Measurements from ENCODE around the gene DUS2. TPM values are rescaled to one million over a fixed set of nuclear protein-coding genes. Genes with fewer than 3 reads are reported as not detected.
A peak's percentile ranks its signal among the peaks of the same experiment; 100 is the strongest.

The DUS2 gene
- total RNA-seq, 2 experiments from 2014 or later, result 19.9 to 32.4 TPM

DNA sequence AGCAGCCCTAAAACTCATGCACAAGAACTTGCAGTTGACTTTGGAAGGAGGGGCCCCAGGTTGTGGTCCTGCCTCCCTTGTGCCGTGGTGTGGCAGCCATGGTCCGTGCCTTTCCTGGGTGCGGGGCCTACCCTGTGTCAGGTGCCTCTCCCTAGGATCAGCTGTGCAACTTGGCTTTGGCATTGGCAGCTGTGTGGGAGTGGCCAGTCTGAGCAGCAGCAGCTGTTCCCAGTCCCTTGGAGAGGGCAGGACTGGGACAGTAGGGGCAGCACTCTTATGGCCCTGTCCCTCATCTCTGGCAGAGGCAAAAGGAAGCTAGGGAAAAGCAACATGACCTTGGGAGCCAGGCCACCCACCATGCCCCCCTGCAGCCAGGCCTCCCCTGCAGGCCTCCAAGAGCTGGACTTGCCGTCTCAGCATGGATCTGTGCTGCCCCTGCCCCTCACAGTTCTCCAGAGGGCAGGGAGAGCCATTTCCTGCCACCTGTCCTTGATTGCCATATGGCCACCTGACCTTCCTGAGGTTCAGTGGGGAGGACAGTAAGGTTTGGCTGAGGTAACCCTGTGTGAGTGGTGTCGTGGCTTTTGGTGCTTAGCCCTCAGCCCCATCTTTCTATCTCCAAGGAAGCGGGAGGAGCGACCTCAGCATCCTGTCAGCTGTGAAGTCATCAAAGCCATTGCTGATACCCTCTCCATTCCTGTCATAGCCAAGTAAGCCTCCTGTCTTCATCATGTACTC lies 46.6 kb downstream of the DUS2 start:
- H2AFZ ChIP-seq (ENCODE audit: low read length), result no peak overlapping the region
- intact Hi-C loops (cut with micrococcal nuclease; ENCODE audit: unreplicated experiment), result no loop called here
- peak overlapping the region; percentile 88 for H3K27ac ChIP-seq (ENCODE audit: low read depth, low read length, poor library complexity, severe bottlenecking)
- no peaks in the 10 kb centered on the region for H3K79me2 ChIP-seq (ENCODE audit: insufficient read depth, low read depth, low read length)
- TF ChIP-seq, protein P1, sequence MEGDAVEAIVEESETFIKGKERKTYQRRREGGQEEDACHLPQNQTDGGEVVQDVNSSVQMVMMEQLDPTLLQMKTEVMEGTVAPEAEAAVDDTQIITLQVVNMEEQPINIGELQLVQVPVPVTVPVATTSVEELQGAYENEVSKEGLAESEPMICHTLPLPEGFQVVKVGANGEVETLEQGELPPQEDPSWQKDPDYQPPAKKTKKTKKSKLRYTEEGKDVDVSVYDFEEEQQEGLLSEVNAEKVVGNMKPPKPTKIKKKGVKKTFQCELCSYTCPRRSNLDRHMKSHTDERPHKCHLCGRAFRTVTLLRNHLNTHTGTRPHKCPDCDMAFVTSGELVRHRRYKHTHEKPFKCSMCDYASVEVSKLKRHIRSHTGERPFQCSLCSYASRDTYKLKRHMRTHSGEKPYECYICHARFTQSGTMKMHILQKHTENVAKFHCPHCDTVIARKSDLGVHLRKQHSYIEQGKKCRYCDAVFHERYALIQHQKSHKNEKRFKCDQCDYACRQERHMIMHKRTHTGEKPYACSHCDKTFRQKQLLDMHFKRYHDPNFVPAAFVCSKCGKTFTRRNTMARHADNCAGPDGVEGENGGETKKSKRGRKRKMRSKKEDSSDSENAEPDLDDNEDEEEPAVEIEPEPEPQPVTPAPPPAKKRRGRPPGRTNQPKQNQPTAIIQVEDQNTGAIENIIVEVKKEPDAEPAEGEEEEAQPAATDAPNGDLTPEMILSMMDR (conservative IDR thresholded peaks at IDR 0.05; ENCODE audit: low read length), result no peak
- TF ChIP-seq EZH2phosphoT487 (IDR thresholded peaks at IDR 0.05; ENCODE audit: borderline replicate concordance, low read depth, low read length), result no peak
- CTCF ChIA-PET (ENCODE audit: unreplicated experiment), result interaction anchor here (4.0 kb wide), 1 partner anchor 15 kb away, joined by 34 read pairs; the partner anchor contains the start of gene NFATC3
- BruUV-seq (replicated peaks), result no TSS peak
- peak overlapping the region; percentile 64 for H3K4me2 ChIP-seq (ENCODE audit: low read length)
- peaks cover 49% of the 10 kb centered on the region for H3K36me3 ChIP-seq (ENCODE audit: insufficient read depth, low read length)
- H3K4me3 ChIP-seq (ENCODE audit: low read depth, low read length, poor library complexity, severe bottlenecking), result no peak overlapping the region
- H3K4me1 ChIP-seq (ENCODE audit: insufficient read depth, low read length, poor library complexity, severe bottlenecking), result peaks cover 53% of the 10 kb centered on the region
- POLR2A ChIA-PET, result interaction anchor here (0.5 to 1.5 kb wide), 4 partner anchors 21 to 158 kb away, joined by 3 to 7 read pairs (median 5); no protein-coding TSS in a partner anchor
- no peak for DNase-seq (ENCODE audit: low spot score)
- no peaks in the 10 kb centered on the region for H4K20me1 ChIP-seq (ENCODE audit: insufficient read depth, low read length)
- no peaks in the 10 kb centered on the region for H3K9me2 ChIP-seq (ENCODE audit: insufficient read depth, low read length)
- no peaks in the 10 kb centered on the region for H3K9me3 ChIP-seq (ENCODE audit: low read length)

DNA sequence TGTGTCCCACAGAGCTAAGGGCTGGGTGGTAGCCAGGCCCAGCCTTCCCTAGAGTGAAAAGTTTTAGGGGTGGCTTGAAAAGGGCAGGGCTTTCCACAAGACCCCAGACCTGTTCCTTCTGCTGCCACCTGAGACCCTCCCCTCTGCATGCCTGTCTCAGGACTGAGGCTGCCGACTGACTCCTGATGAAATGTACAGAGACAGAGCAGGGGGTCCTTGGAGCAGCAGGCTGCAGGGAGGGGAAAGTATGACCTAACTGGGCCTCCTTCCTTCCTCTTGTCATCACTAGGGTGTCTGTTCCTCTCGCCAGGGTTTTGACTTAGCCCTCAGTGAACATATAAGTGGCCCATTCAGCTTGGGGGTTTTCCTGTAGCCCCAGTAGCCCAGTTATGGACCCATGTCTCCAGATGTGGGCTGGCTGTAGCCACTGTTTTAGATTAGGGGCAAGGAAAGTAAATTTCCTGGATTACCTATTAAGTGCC lies 47.2 kb downstream of the DUS2 start:
- peak; percentile 45 for DNase-seq (ENCODE audit: low spot score)
- CTCF ChIA-PET (ENCODE audit: unreplicated experiment), result interaction anchor here (4.0 kb wide), 1 partner anchor 15 kb away, joined by 34 read pairs; the partner anchor contains the start of gene NFATC3
- H3K4me2 ChIP-seq (ENCODE audit: low read length), result peak overlapping the region; percentile 64
- H3K9me3 ChIP-seq (ENCODE audit: low read length), result no peaks in the 10 kb centered on the region
- POLR2A ChIA-PET, result interaction anchor here (0.5 to 2.7 kb wide), 5 partner anchors 15 to 157 kb away, joined by 3 to 21 read pairs (median 6); partner anchors contain the start of gene NFATC3
- peak overlapping the region; percentile 40 for H3K4me3 ChIP-seq (ENCODE audit: low read depth, low read length, poor library complexity, severe bottlenecking)
- H2AFZ ChIP-seq (ENCODE audit: low read length), result peak overlapping the region; percentile 53; the same call in 1 of the 2 replicates
- no peaks in the 10 kb centered on the region for H4K20me1 ChIP-seq (ENCODE audit: insufficient read depth, low read length)
- intact Hi-C loops (cut with micrococcal nuclease; ENCODE audit: unreplicated experiment), result no loop called here
- peak overlapping the region; percentile 88 for H3K27ac ChIP-seq (ENCODE audit: low read depth, low read length, poor library complexity, severe bottlenecking)
- no peaks in the 10 kb centered on the region for H3K9me2 ChIP-seq (ENCODE audit: insufficient read depth, low read length)
- H3K79me2 ChIP-seq (ENCODE audit: insufficient read depth, low read depth, low read length), result no peaks in the 10 kb centered on the region
- no TSS peak for BruUV-seq (replicated peaks)
- TF ChIP-seq, protein P1 (conservative IDR thresholded peaks at IDR 0.05; ENCODE audit: low read length), result no peak
- no peak for TF ChIP-seq EZH2phosphoT487 (IDR thresholded peaks at IDR 0.05; ENCODE audit: borderline replicate concordance, low read depth, low read length)
- H3K36me3 ChIP-seq (ENCODE audit: insufficient read depth, low read length), result peaks cover 50% of the 10 kb centered on the region
- H3K4me1 ChIP-seq (ENCODE audit: insufficient read depth, low read length, poor library complexity, severe bottlenecking), result peaks cover 59% of the 10 kb centered on the region

All from OCI-LY7 (cell line).